ENCODE data around the gene ARHGEF40.

ARHGEF40 gene

GRCh38 chr14:21136024-21136423 lies 65.9 kb downstream of the ARHGEF40 start:
- DNase-seq = no peak
